Endothelial cell of umbilical vein (primary cell): Measurements from ENCODE around the gene CHCHD3. TPM values are rescaled to one million over a fixed set of nuclear protein-coding genes. Genes with fewer than 3 reads are reported as not detected.

ENCODE experiments used
- BruUV-seq: library from RNA; stranded (reverse); fragments of 400-500 nt; replicated peaks from 2 replicates; lab custom pipeline; 2021; lab: Mats Ljungman, UMichigan
- CTCF ChIA-PET: fragments of 300-600, 350-600 bp; sonication (Branson Sonifier 250); formaldehyde crosslinking; loops from one replicate; lab custom pipeline; 2021; ENCODE audit warnings: antibody characterized with exemption, inconsistent platforms; lab: Charles Lee
- POLR2A ChIA-PET: fragments of 300-600, 350-600 bp; sonication (Branson Sonifier 250); formaldehyde crosslinking; loops from one replicate; lab custom pipeline; 2021; ENCODE audit warnings: antibody characterized with exemption, inconsistent platforms; lab: Charles Lee
- DNase-seq: peaks from one replicate; pipeline ENCODE4 v3.0.0-alpha.2; 2011; ENCODE audit warnings: low read depth, low spot score
- FAIRE-seq: peaks from 2 replicates; lab custom pipeline; 2011; peaks lifted over from hg19 to GRCh38; lab: Jason Lieb, UNC
- H2AFZ ChIP-seq: 2 replicates; pipeline ENCODE4 v1.6.0; 2012; ENCODE audit warnings: low read depth, low read length, control low read depth, inconsistent platforms
- H3K27ac ChIP-seq: 2 replicates; pipeline ENCODE4 v1.5.1; 2011; ENCODE audit warnings: low read depth, mild to moderate bottlenecking, control low read depth, low read length, moderate library complexity; ENCODE audit not compliant: insufficient read depth
- H3K27me3 ChIP-seq, 2 experiments: 2 replicates each; pipeline versions ENCODE4 v1.6.0 to v1.6.1; 2011; ENCODE audit warnings: low read length in 2 of 2, mixed read lengths in 1 of 2; ENCODE audit not compliant: control insufficient read depth in 2 of 2, insufficient read depth in 2 of 2
- H3K36me3 ChIP-seq, 2 experiments: 2 replicates in 1 of 2; 3 replicates in 1 of 2; pipeline ENCODE4 v1.5.1; 2011; ENCODE audit warnings: low read length in 2 of 2, mild to moderate bottlenecking in 1 of 2, moderate library complexity in 1 of 2; ENCODE audit not compliant: control insufficient read depth in 2 of 2, insufficient read depth in 2 of 2; ENCODE audit errors: extremely low read depth in 1 of 2
- H3K4me1 ChIP-seq: 3 replicates; pipeline ENCODE4 v1.5.1; 2011; ENCODE audit warnings: mild to moderate bottlenecking, low read length; ENCODE audit not compliant: control insufficient read depth, insufficient read depth; ENCODE audit errors: extremely low read depth
- H3K4me2 ChIP-seq: 2 replicates; pipeline ENCODE4 v1.6.1; 2011; ENCODE audit warnings: low read length, control low read depth, mixed read lengths; ENCODE audit not compliant: insufficient read depth
- H3K4me3 ChIP-seq, 3 experiments: fragments of 200-600 bp in 1 of 3; sonication (generic), shearing (Covaris generic) in 1 of 3; replicated peaks in 1 of 3; 2 replicates each; pipeline ENCODE4 v1.5.1; 2011 to 2016; ENCODE audit warnings: control low read depth in 3 of 3, low read length in 3 of 3, mild to moderate bottlenecking in 2 of 3, inconsistent platforms in 1 of 3, low read depth in 1 of 3, moderate library complexity in 1 of 3; ENCODE audit not compliant: insufficient read depth in 1 of 3
- H3K79me2 ChIP-seq: 2 replicates; pipeline ENCODE4 v1.6.0; 2012; ENCODE audit warnings: low read length, inconsistent platforms; ENCODE audit not compliant: control insufficient read depth, insufficient read depth
- H3K9ac ChIP-seq: replicated peaks from 2 replicates; pipeline ENCODE3; 2011; ENCODE audit warnings: low read length, control low read depth; ENCODE audit not compliant: insufficient read depth; ENCODE audit errors: extremely low read depth
- H3K9me1 ChIP-seq: replicated peaks from 3 replicates; pipeline ENCODE4 v1.6.0; 2011; ENCODE audit warnings: mild to moderate bottlenecking, low read length; ENCODE audit not compliant: control insufficient read depth, insufficient read depth; ENCODE audit errors: extremely low read depth
- H3K9me3 ChIP-seq: replicated peaks from 2 replicates; pipeline ENCODE4 v1.5.1; 2012; ENCODE audit warnings: low read length, inconsistent platforms; ENCODE audit not compliant: control insufficient read depth, insufficient read depth
- H4K20me1 ChIP-seq: replicated peaks from 2 replicates; pipeline ENCODE3; 2011; ENCODE audit warnings: mild to moderate bottlenecking, low read length; ENCODE audit not compliant: control insufficient read depth, insufficient read depth; ENCODE audit errors: extremely low read depth
- CTCF ChIP-seq, 2 donors: IDR thresholded peaks; 1 replicate in 1 of 2; 2 replicates in 1 of 2; pipeline ENCODE4 v1.5.1; 2011; ENCODE audit warnings: low read length in 2 of 2, mild to moderate bottlenecking in 2 of 2, moderate library complexity in 2 of 2, control low read depth in 1 of 2, inconsistent platforms in 1 of 2, low read depth in 1 of 2; ENCODE audit not compliant: insufficient read depth in 1 of 2; ENCODE audit errors: extremely low read depth in 1 of 2
- EZH2 ChIP-seq: IDR thresholded peaks from 2 replicates; pipeline ENCODE4 v1.6.1; 2012; ENCODE audit warnings: borderline replicate concordance, low read depth, mild to moderate bottlenecking, moderate library complexity, low read length, inconsistent platforms; ENCODE audit not compliant: severe bottlenecking
- FOS ChIP-seq: IDR thresholded peaks from 2 replicates; pipeline ENCODE4 v1.6.1; 2011; ENCODE audit warnings: mild to moderate bottlenecking, low read length, moderate library complexity, borderline replicate concordance; ENCODE audit not compliant: insufficient read depth
- GATA2 ChIP-seq: IDR thresholded peaks from 2 replicates; pipeline ENCODE4 v1.7.0; 2011; ENCODE audit warnings: low read depth, mild to moderate bottlenecking, moderate library complexity, mixed read lengths, low read length; ENCODE audit not compliant: insufficient read length, insufficient read depth
- JUN ChIP-seq: IDR thresholded peaks from 2 replicates; pipeline ENCODE4 v1.6.1; 2011; ENCODE audit warnings: borderline replicate concordance, low read depth; ENCODE audit not compliant: insufficient read length, insufficient read depth
- MYC ChIP-seq: IDR thresholded peaks from one replicate; pipeline ENCODE4 v1.6.1; 2011; ENCODE audit warnings: mild to moderate bottlenecking, low read depth, low read length
- POLR2A ChIP-seq: IDR thresholded peaks from 2 replicates; pipeline ENCODE4 v1.6.1; 2012; ENCODE audit warnings: low read depth, mild to moderate bottlenecking, control low read depth, low read length
- POLR2AphosphoS5 ChIP-seq: IDR thresholded peaks from 2 replicates; pipeline ENCODE4 v1.6.1; 2012; ENCODE audit warnings: low read depth, mild to moderate bottlenecking, control low read depth, low read length, moderate library complexity; ENCODE audit not compliant: insufficient read depth
- dilution Hi-C: fragments of 300-500 bp; cut with MboI; formaldehyde crosslinking; loops from one replicate; pipeline ENCODE4 v1.15.0; 2019; ENCODE audit warnings: low sequenced_read_pairs; ENCODE audit not compliant: extremely low pct_ligation_motif_present
- intact Hi-C: fragments of 100-400 bp; cut with micrococcal nuclease; formaldehyde crosslinking; loops from one replicate; pipeline ENCODE4 v1.10.0; 2022
- polyA plus RNA-seq, 4 experiments: library from polyadenylated mRNA; depleted of rRNA in 3 of 4; stranded (reverse) in 3 of 4; unstranded in 1 of 4; fragments of >200 nt; gene quantifications; 2 replicates each; pipeline versions ENCODE4 v1.2.1 to v1.2.3, GENCODE V29; 2011 to 2012; ENCODE audit warnings: missing spikeins in 1 of 4
- total RNA-seq: library from RNA; stranded (reverse); gene quantifications from 2 replicates; pipeline ENCODE4 v1.2.3, GENCODE V29; 2021

Gene CHCHD3
- total and polyA plus RNA-seq, 2 donors (not counting 3 experiments of a cell fraction or from before 2014, with no cell fraction given): 22.0 to 63.7 TPM

GRCh38 chr7:132770055-132770454 lies 311.8 kb downstream of the CHCHD3 start:
- no peak for TF ChIP-seq CTCF (IDR thresholded peaks at IDR 0.05; ENCODE audit: extremely low read depth in 1 of 2, insufficient read depth in 1 of 2, low read depth in 1 of 2, low read length in 2 of 2)
- no peak for TF ChIP-seq POLR2A
- TF ChIP-seq FOS: no peak
- TF ChIP-seq JUN: no peak
- no peak for TF ChIP-seq MYC
- no peak for TF ChIP-seq GATA2
- no peak for TF ChIP-seq EZH2
- no peak for TF ChIP-seq POLR2AphosphoS5
- intact Hi-C loops: no loop called here

More at GRCh38 chr7:132770055-132770454, 311.8 kb downstream of the CHCHD3 start:
- CTCF ChIA-PET: no interaction called here
- no TSS peak for BruUV-seq
- dilution Hi-C loops: no loop called here
- FAIRE-seq (no peak), DNase-seq (no peak)
- Histone ChIP-seq H3K4me2 (no peak overlapping the region), H3K9ac (no peak overlapping the region), H3K27me3 (no peaks in the 10 kb centered on the region), H3K9me1 (no peaks in the 10 kb centered on the region), H4K20me1 (no peaks in the 10 kb centered on the region), H3K9me3 (no peaks in the 10 kb centered on the region), H3K79me2 (no peaks in the 10 kb centered on the region), H3K4me3 (no peak overlapping the region), H3K36me3 (no peaks in the 10 kb centered on the region), H2AFZ (no peak overlapping the region), H3K27ac (no peak overlapping the region), H3K4me1 (no peaks in the 10 kb centered on the region)
- POLR2A ChIA-PET: no interaction called here
